Measurements from ENCODE around the gene HINFP.
"Not testable (repeated sequence)": the region's sequence is repeated elsewhere in the genome, so short reads cannot be mapped to it uniquely, and the experiment has no call there.

HINFP gene

GRCh38 chr11:119100246-119100970, 21.0 kb upstream of the HINFP start:
- no peak for DNase-seq (ENCODE audit: low read depth in 2 of 2, low spot score in 1 of 2)

- DNase-seq (ENCODE audit: low read depth in 2 of 2, low spot score in 1 of 2), result no peak
These were observed 20.2 kb upstream of the HINFP start for GRCh38 chr11:119100994-119101758.

GRCh38 chr11:119101759-119102423, 19.5 kb upstream of the HINFP start, which contains the start of gene DPAGT1:
Gene DPAGT1, minus strand, starts transcription at chr11:119101853. Its CDS starts 198 bp downstream, at chr11:119101655.
- DNase-seq (ENCODE audit: low read depth in 2 of 2, low spot score in 1 of 2), result peak; percentile 70 to 72

- DNase-seq (ENCODE audit: low read depth in 2 of 2, low spot score in 1 of 2), result not testable (repeated sequence)
These were observed 18.2 kb upstream of the HINFP start for GRCh38 chr11:119103161-119103664.

DNA sequence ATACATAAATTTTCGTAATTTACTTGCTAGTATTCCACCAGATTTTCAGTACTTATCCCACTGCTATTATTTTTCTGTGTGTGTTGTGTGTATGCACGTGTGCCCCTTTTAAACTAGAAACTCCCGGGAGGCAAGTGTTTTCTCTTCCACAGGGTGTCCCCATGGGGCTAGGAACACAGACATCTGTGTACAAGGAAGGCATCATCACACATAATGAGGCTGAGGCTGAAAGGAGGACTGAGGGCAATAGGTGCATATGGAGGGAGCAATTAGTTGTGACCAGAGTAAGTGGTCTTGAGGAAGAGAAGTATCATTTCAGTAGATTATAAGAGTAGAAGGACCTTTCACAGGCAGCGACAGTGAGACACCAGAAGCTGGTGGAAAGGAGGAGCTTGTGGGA, 17.6 kb upstream of the HINFP start:
- no peak for DNase-seq (ENCODE audit: low read depth in 2 of 2, low spot score in 1 of 2)

DNA sequence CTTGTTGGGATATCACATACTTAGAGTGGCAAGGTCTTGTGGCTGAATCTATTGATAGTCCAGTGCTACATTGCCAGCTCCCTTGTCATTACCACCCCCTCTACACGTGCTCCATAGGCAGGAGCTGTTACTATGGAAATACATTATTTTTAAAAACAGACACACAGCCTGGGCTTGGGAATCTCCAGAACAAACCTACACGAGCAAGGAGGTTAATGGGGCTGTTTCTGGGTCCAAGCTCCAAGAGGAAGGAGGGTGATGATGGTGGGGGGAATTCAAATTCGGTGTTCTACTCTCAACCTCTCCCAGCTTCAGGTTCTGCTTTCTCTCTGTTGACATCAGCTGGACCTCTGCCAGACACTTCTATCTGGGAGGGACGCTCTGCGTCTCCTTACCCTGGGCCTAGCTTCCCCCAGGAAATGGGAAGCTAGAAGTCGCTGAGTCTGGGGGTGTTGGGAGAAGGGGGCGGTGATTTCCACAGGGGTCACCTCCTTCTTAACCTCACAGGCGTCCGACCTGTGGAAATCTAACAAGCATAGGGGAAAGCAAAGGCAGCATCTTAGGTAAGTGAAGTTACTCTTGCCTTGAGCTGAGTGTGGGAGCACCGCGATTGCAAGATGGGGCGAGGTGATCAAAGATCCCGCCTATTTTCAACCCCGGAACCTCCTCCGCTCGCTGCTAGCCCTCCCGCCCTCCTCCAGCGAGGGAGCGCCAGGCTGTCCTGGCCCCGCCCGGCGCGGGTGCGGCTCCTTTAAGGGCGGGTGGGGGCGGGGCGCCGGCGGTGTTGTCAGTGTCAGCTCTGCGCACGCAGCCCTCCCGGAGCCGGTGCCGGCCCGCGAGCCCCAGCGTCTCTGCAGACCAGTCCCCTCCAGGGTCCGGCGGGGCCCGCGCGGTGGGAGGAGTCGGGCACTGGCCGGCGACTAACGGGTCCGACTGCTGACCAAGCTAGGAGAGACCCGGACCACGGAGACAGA, 14.5 kb upstream of the HINFP start, which contains the start of gene C2CD2L:
Gene C2CD2L (plus strand): TSS at position 781 of the 974 bp plus-strand sequence. CDS start 398 bp downstream, outside the sequence.
- peak; percentile 65 to 80 for DNase-seq (ENCODE audit: low read depth in 2 of 2, low spot score in 1 of 2)

DNA sequence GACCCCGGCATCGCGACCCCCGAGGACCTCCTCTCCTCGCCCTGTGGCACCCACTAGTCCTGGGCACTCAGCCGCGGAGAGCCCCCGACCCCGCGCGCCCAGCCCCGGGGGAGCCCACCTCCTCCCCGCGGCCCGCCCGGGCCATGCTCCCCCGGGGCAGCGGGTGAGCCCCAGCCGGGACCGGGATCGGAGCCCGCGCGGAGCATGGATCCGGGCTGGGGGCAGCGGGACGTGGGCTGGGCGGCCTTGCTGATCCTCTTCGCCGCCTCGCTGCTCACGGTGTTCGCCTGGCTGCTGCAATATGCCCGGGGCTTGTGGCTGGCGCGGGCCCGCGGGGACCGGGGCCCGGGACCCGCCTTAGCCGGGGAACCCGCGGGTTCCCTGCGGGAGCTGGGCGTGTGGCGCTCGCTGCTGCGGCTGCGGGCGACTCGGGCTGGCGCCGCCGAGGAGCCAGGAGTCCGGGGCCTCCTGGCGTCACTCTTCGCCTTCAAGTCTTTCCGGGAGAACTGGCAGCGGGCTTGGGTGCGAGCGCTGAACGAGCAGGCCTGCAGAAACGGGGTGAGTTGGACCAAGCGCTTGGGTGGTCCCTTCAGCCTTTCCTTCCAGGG, 13.7 kb upstream of the HINFP start:
- DNase-seq (ENCODE audit: low read depth in 2 of 2, low spot score in 1 of 2), result no peak

DNA sequence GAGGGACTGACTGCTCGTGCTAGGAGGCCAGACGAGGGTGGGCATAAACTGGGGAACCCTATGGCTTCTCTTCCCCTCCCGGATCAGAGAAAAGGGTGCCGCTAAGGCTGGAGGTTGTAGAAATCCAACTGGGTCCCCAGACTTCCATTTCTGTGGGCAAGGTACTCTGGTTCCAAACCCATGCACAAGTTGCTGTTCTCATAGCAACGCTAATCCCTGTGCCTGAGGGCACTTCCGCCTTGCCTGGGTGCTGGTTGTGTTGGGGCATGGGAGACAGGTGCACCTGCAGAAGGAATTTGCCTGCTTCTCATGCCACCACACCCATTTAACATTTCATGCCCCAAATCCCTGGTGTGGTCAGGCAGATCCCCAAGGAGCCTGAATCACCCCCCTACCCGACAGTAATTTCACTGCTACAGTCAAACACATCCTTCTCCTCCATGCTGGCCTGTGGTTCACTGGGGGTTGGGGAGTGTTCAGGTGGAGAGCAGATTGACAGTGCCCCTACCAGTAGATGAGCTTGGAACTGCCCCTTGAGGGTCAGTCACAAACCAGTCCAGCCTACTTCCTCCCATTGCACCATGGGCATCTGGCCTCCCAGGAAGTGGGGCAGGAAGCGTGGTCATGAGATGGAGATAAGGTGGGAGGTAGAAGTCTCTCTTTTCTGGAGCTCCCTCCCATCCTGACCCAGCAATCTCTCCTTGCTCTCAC, 13.1 kb upstream of the HINFP start:
- no peak for DNase-seq (ENCODE audit: low read depth in 2 of 2, low spot score in 1 of 2)

DNA sequence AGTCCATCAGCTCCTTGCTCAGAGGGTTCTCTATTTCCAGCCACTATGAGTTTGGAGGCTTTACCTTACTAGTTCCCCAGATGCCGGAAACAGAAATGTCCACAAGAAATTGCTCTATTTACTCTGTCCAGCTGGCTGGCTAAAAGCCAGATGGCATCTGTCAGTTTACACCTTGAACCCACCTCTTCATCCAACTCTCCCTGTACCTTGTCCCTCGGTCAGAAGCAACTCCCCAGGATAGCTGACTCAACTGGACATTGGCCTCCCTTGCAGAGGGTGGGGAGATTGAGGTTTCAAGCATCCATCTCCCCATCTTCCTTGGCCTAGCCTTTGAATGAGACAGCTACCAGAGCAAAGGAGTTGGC, 12.5 kb upstream of the HINFP start:
- DNase-seq (ENCODE audit: low read depth in 2 of 2, low spot score in 1 of 2), result no peak

- DNase-seq (ENCODE audit: low read depth in 2 of 2, low spot score in 1 of 2), result no peak
These were observed 11.5 kb upstream of the HINFP start for GRCh38 chr11:119109843-119110242.

DNA sequence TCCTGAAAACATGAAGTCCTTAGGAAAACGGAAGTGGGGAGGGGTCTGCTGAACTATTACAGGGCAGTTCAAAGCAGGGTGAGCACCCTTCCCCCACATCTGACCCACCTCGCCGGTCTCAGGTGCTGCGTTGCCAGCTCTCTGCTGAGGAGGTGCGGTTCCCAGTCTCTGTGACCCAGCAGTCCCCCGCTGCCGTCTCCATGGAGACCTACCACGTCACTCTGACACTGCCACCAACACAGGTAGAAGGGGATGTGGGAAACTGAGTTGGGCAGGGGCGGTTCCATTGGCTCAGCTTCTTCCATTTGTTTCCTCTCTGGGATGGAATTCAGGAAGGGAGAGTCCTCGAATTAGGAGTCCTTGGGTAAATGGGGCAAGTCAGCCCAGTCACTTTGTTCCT, 10.9 kb upstream of the HINFP start:
- DNase-seq (ENCODE audit: low read depth in 2 of 2, low spot score in 1 of 2), result no peak

- DNase-seq (ENCODE audit: low read depth in 2 of 2, low spot score in 1 of 2), result no peak
These were observed 9.9 kb upstream of the HINFP start for GRCh38 chr11:119111361-119111925.

GRCh38 chr11:119112314-119113020, 8.9 kb upstream of the HINFP start:
- DNase-seq (ENCODE audit: low read depth in 2 of 2, low spot score in 1 of 2), result no peak

DNA sequence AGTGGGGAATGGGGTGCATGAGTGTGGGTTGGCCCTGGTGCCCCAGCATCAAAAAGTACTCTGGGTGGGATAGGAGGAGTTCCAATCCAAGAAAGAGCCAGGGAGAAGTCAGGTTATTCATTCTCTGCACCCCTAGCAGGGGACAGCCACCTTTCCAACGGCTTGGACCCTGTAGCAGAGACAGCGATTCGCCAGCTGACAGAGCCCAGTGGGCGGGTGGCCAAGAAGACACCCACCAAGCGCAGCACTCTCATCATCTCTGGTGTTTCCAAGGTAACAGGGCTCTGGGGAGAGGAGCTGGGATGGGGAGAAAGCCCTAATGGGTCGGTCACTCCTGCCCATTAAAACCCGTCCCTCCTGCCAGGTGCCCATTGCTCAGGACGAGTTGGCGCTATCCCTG, 7.7 kb upstream of the HINFP start:
- DNase-seq (ENCODE audit: low read depth in 2 of 2, low spot score in 1 of 2), result no peak

DNA sequence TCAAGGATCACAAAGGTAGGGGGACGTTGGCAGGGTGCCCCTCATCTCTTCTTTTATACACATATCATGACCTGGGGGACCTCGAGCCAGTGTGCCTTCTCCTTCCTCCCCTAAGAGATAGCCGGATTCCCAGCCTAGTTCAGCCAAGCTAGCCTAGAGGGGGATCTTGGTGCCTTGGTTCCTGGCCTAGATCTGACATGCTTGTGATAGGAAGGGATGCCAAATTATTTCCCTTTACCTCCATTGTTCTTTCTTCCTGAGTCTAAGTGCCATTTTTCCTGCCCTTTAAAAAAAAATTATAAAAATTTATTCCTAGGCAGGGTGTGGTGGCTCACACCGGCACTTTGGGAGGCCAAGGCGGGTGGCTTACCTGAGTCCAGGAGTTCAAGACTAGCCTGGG, 7.0 kb upstream of the HINFP start:
- no peak for DNase-seq (ENCODE audit: low read depth in 2 of 2, low spot score in 1 of 2)

GRCh38 chr11:119115484-119116234, 5.7 kb upstream of the HINFP start:
- no peak for DNase-seq (ENCODE audit: low read depth in 2 of 2, low spot score in 1 of 2)

GRCh38 chr11:119116235-119116594, 5.2 kb upstream of the HINFP start:
- DNase-seq (ENCODE audit: low read depth in 2 of 2, low spot score in 1 of 2), result no peak

DNA sequence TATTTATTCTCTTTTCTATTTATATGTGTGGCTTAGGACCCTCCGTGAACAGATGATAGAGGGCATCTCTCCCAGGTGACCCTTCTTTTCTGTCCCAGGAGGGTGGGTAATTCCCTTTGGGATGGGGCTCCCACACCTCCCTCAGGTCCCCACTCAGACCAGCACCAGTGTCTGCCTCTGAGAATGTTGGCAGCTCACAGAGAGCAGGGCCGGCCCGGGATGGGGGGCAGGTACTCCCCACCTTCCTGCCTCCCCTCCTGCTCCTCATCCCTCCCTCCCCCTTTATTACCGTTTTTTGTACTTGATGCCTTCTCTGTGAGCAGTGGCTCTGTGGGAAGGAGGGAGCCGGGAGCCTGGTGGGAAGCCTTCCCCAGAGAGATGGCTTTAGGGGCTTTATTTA, 4.8 kb upstream of the HINFP start:
- DNase-seq (ENCODE audit: low read depth in 2 of 2, low spot score in 1 of 2), result no peak

All from stimulated activated CD8-positive, alpha-beta memory T cell treated with anti-CD3 and anti-CD28 coated beads, Interleukin-4, amount 100 ng/mL, for 4 hours (primary cell).